Measurements from ENCODE around the gene OR8B8. TPM values are rescaled to one million over a fixed set of nuclear protein-coding genes. Genes with fewer than 3 reads are reported as not detected.
"Not testable (repeated sequence)": the region's sequence is repeated elsewhere in the genome, so short reads cannot be mapped to it uniquely, and the experiment has no call there.

Gene OR8B8
- total and polyA plus RNA-seq, 7 donors = not detected

GRCh38 chr11:124398924-124399323 lies 46.6 kb downstream of the OR8B8 start, which contains the start of gene OR8B3:
Gene OR8B3, minus strand, starts transcription at chr11:124399024. Its CDS starts 1,673 bp downstream, at chr11:124397351.
- TF ChIP-seq, protein P1, sequence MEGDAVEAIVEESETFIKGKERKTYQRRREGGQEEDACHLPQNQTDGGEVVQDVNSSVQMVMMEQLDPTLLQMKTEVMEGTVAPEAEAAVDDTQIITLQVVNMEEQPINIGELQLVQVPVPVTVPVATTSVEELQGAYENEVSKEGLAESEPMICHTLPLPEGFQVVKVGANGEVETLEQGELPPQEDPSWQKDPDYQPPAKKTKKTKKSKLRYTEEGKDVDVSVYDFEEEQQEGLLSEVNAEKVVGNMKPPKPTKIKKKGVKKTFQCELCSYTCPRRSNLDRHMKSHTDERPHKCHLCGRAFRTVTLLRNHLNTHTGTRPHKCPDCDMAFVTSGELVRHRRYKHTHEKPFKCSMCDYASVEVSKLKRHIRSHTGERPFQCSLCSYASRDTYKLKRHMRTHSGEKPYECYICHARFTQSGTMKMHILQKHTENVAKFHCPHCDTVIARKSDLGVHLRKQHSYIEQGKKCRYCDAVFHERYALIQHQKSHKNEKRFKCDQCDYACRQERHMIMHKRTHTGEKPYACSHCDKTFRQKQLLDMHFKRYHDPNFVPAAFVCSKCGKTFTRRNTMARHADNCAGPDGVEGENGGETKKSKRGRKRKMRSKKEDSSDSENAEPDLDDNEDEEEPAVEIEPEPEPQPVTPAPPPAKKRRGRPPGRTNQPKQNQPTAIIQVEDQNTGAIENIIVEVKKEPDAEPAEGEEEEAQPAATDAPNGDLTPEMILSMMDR (IDR thresholded peaks at IDR 0.05) = no peak
- ATAC-seq (no peak), DNase-seq (no peak)
- no peak within 1 kb of the TSS for H3K4me3 ChIP-seq
- no peaks in the 10 kb centered on the region for H3K4me1 ChIP-seq
- H3K36me3 ChIP-seq (ENCODE audit: insufficient read depth in 1 of 2, low read depth in 1 of 2) = no peaks in the 10 kb centered on the region
- no peaks in the 10 kb centered on the region for H3K27me3 ChIP-seq (ENCODE audit: insufficient read depth in 3 of 3, low read length in 2 of 3)
- no peak within 1 kb of the TSS for H3K27ac ChIP-seq
- intact Hi-C loops (cut with DNase I) = no loop called here
- no peaks in the 10 kb centered on the region for H3K9me3 ChIP-seq

DNA sequence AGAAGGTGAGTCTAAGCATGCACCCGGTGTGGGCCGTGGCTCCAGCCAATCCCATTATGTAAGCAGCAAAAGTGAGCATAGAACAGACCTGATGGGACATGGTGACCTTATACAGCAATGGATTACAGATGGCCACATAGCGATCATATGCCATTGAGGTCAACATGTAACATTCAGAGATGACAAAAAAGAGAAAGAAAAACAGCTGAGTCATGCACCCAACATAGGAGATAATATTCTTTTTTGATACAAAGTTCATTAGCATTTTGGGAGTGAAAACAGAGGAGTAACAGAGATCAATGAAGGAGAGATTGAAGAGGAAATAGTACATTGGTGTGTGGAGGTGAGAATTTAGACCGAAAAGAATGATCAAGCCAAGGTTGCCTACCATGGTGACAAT lies 48.6 kb downstream of the OR8B8 start:
- intact Hi-C loops (cut with DNase I); ATAC-seq; H3K4me1 ChIP-seq; H3K4me3 ChIP-seq; H3K27me3 ChIP-seq (ENCODE audit: insufficient read depth in 3 of 3, low read length in 2 of 3); H3K27ac ChIP-seq; DNase-seq; H3K9me3 ChIP-seq; H3K36me3 ChIP-seq (ENCODE audit: insufficient read depth in 1 of 2, low read depth in 1 of 2): not testable (repeated sequence)
- WGBS, 3 donors = 91 to 98% (median 92%) methylated on average over 2 of the region's 4 CpGs

- ATAC-seq (no peak), DNase-seq (no peak)
- intact Hi-C loops (cut with DNase I) = no loop called here
- no peaks in the 10 kb centered on the region for H3K27me3 ChIP-seq (ENCODE audit: insufficient read depth in 3 of 3, low read length in 2 of 3)
- no peak overlapping the region for H3K4me3 ChIP-seq
- H3K36me3 ChIP-seq (ENCODE audit: insufficient read depth in 1 of 2, low read depth in 1 of 2) = no peaks in the 10 kb centered on the region
- TF ChIP-seq, protein P1 (IDR thresholded peaks at IDR 0.05) = no peak
- H3K27ac ChIP-seq = no peak overlapping the region
- 60 to 91% (median 64%) methylated on average over 3 of the region's 3 CpGs for WGBS, 3 donors
- H3K9me3 ChIP-seq = no peaks in the 10 kb centered on the region
- no peaks in the 10 kb centered on the region for H3K4me1 ChIP-seq
Measured at GRCh38 chr11:124394408-124394807, 51.1 kb downstream of the OR8B8 start.

Other genes with a start within 250 kb of the OR8B8 start
- gene OR8G1, start 204.6 kb downstream of the OR8B8 start, total RNA-seq = not detected
- gene OR8G1, start 204.6 kb downstream of the OR8B8 start, polyA plus RNA-seq = not detected
- not detected for gene OR8G5, start 189.3 kb downstream of the OR8B8 start, total RNA-seq
- not detected for gene OR8G5, start 189.3 kb downstream of the OR8B8 start, polyA plus RNA-seq
- not detected for gene OR8D1, start 131.7 kb downstream of the OR8B8 start, total RNA-seq
- not detected for gene OR8D1, start 131.7 kb downstream of the OR8B8 start, polyA plus RNA-seq
- not detected for gene OR8D2, start 125.5 kb downstream of the OR8B8 start, total RNA-seq
- gene OR8D2, start 125.5 kb downstream of the OR8B8 start, polyA plus RNA-seq = not detected
- gene OR8B2, start 61.2 kb downstream of the OR8B8 start, total RNA-seq = not detected
- gene OR8B2, start 61.2 kb downstream of the OR8B8 start, polyA plus RNA-seq = not detected
- not detected for gene OR8B3, start 46.7 kb downstream of the OR8B8 start, total RNA-seq
- not detected for gene OR8B3, start 46.7 kb downstream of the OR8B8 start, polyA plus RNA-seq
- gene OR8B4, start 20.8 kb downstream of the OR8B8 start, total RNA-seq = not detected
- gene OR8B4, start 20.8 kb downstream of the OR8B8 start, polyA plus RNA-seq = not detected
- not detected for gene OR8B12, start 98.0 kb upstream of the OR8B8 start, total RNA-seq
- gene OR8B12, start 98.0 kb upstream of the OR8B8 start, polyA plus RNA-seq = not detected
- not detected for gene OR8A1, start 124.3 kb upstream of the OR8B8 start, total RNA-seq
- not detected for gene OR8A1, start 124.3 kb upstream of the OR8B8 start, polyA plus RNA-seq
- not detected for gene PANX3, start 165.7 kb upstream of the OR8B8 start, total RNA-seq
- gene PANX3, start 165.7 kb upstream of the OR8B8 start, polyA plus RNA-seq = not detected
- 10 to 100 TPM; 24.2 to 32.3 (median 27.4) TPM for gene TBRG1, start 177.2 kb upstream of the OR8B8 start, total RNA-seq
- gene TBRG1, start 177.2 kb upstream of the OR8B8 start, polyA plus RNA-seq = 10 to 100 TPM; 29.4 to 99.3 (median 45.7) TPM
- gene SIAE, start 228.0 kb upstream of the OR8B8 start, total RNA-seq = 10 to 100 TPM; 15.7 to 21.8 (median 19.1) TPM
- gene SIAE, start 228.0 kb upstream of the OR8B8 start, polyA plus RNA-seq = 10 to 100 TPM in 2 of 3 donors, 1 to 10 TPM in 1; 9.1 to 15.7 (median 12.8) TPM
- 1 to 10 TPM in 1 of 4 donors, under 1 TPM in 3; 0.32 to 1.1 (median 0.73) TPM for gene SPA17, start 228.2 kb upstream of the OR8B8 start, total RNA-seq
- gene SPA17, start 228.2 kb upstream of the OR8B8 start, polyA plus RNA-seq = 1 to 10 TPM in 2 of 3 donors, under 1 TPM in 1; 0.87 to 3.6 (median 2.8) TPM

Data from psoas muscle (tissue), 8 donors.